ENCODE results near the gene ABHD12B.

- TF ChIP-seq, protein P1, sequence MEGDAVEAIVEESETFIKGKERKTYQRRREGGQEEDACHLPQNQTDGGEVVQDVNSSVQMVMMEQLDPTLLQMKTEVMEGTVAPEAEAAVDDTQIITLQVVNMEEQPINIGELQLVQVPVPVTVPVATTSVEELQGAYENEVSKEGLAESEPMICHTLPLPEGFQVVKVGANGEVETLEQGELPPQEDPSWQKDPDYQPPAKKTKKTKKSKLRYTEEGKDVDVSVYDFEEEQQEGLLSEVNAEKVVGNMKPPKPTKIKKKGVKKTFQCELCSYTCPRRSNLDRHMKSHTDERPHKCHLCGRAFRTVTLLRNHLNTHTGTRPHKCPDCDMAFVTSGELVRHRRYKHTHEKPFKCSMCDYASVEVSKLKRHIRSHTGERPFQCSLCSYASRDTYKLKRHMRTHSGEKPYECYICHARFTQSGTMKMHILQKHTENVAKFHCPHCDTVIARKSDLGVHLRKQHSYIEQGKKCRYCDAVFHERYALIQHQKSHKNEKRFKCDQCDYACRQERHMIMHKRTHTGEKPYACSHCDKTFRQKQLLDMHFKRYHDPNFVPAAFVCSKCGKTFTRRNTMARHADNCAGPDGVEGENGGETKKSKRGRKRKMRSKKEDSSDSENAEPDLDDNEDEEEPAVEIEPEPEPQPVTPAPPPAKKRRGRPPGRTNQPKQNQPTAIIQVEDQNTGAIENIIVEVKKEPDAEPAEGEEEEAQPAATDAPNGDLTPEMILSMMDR (IDR thresholded peaks at IDR 0.05; ENCODE audit: extremely low read depth in 1 of 2, insufficient read depth in 1 of 2, low read depth in 1 of 2, low read length in 2 of 2), result no peak
- TF ChIP-seq, protein P2, sequence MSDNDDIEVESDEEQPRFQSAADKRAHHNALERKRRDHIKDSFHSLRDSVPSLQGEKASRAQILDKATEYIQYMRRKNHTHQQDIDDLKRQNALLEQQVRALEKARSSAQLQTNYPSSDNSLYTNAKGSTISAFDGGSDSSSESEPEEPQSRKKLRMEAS (IDR thresholded peaks at IDR 0.05; ENCODE audit: insufficient read depth, insufficient read length), result no peak
- no peak for TF ChIP-seq POLR2AphosphoS5 (IDR thresholded peaks at IDR 0.05; ENCODE audit: insufficient read depth, low read depth, low read length)
Measured at GRCh38 chr14:50839048-50839447, 32.8 kb upstream of the ABHD12B start.
